ENCODE measurements around the gene SH3TC2. TPM values are rescaled to one million over a fixed set of nuclear protein-coding genes. Genes with fewer than 3 reads are reported as not detected.

Gene SH3TC2
- total RNA-seq, 4 donors from 2014 or later = 0.29 to 3.5 (median 2.1) TPM

GRCh38 chr5:149036168-149036567 lies 26.7 kb downstream of the SH3TC2 start:
- no peaks in the 10 kb centered on the region for H3K36me3 ChIP-seq
- no peaks in the 10 kb centered on the region for H3K9me3 ChIP-seq
- no peaks in the 10 kb centered on the region for H3K4me1 ChIP-seq
- no peak overlapping the region for H3K27ac ChIP-seq
- DNase-seq = no peak
- intact Hi-C loops (cut with DNase I; ENCODE audit: low total_unique reads) = no loop called here
- TF ChIP-seq POLR2A (IDR thresholded peaks at IDR 0.05) = no peak
- TF ChIP-seq, protein P1, sequence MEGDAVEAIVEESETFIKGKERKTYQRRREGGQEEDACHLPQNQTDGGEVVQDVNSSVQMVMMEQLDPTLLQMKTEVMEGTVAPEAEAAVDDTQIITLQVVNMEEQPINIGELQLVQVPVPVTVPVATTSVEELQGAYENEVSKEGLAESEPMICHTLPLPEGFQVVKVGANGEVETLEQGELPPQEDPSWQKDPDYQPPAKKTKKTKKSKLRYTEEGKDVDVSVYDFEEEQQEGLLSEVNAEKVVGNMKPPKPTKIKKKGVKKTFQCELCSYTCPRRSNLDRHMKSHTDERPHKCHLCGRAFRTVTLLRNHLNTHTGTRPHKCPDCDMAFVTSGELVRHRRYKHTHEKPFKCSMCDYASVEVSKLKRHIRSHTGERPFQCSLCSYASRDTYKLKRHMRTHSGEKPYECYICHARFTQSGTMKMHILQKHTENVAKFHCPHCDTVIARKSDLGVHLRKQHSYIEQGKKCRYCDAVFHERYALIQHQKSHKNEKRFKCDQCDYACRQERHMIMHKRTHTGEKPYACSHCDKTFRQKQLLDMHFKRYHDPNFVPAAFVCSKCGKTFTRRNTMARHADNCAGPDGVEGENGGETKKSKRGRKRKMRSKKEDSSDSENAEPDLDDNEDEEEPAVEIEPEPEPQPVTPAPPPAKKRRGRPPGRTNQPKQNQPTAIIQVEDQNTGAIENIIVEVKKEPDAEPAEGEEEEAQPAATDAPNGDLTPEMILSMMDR (IDR thresholded peaks at IDR 0.05) = no peak
- no peaks in the 10 kb centered on the region for H3K27me3 ChIP-seq
- H3K4me3 ChIP-seq = no peak overlapping the region

DNA sequence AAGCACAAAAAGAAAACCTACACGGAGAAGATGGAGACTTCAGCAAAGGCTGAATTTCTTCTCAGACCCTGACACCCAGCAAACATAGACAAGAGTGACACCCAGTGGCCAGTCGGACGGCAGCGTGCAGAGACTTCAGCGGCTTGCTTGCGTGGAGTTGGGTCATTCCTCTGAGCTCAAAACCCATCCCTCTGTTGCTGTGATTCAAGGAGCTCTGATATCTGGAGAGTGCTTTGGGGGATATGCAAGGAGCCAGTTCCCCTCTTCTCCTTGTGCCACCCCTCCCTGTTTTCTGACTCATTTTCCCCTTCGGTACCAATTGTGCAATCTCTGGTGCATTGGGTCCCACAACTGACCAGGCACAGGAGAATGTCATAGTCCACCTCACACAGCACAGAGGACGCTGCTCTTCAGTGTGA lies 27.5 kb downstream of the SH3TC2 start:
- TF ChIP-seq, protein P1 (IDR thresholded peaks at IDR 0.05) = peak; percentile 66 to 72 (median 69)
- no peak for TF ChIP-seq POLR2A (IDR thresholded peaks at IDR 0.05)
- H3K9me3 ChIP-seq = no peaks in the 10 kb centered on the region
- no peaks in the 10 kb centered on the region for H3K27me3 ChIP-seq
- intact Hi-C loops (cut with DNase I; ENCODE audit: low total_unique reads) = no loop called here
- H3K36me3 ChIP-seq = no peaks in the 10 kb centered on the region
- no peak overlapping the region for H3K27ac ChIP-seq
- H3K4me1 ChIP-seq = no peaks in the 10 kb centered on the region
- H3K4me3 ChIP-seq = no peak overlapping the region
- DNase-seq = peak; percentile 47 to 64

DNA sequence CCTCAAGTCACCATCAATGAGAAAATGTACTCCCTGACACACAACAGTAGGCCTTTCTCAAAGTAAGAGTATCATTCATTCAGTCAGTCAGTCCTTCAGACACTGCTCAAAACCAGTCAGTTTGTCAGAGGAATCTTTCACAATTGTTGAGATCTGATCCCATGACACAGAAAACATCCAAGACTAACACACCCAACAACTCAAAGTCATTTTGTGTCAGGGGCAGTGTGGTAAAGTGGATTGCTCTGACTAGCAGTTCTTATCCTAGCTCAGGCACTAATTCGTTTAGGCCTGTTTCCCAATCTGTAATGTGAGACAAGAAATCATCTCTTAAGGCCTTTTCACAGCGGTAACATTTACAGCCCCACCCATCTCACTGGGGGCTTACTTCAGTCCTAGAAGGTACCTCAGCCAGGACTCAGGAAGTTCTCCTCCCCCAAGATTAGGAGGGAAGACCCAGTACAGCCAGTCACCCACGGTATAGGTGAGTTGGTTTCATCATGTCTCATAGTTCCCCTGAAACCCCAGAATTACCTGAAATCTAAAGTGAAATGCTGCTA lies 31.9 kb downstream of the SH3TC2 start:
- H3K4me1 ChIP-seq = no peaks in the 10 kb centered on the region
- H3K9me3 ChIP-seq = no peaks in the 10 kb centered on the region
- no peaks in the 10 kb centered on the region for H3K27me3 ChIP-seq
- no peaks in the 10 kb centered on the region for H3K36me3 ChIP-seq
- intact Hi-C loops (cut with DNase I; ENCODE audit: low total_unique reads) = no loop called here
- TF ChIP-seq, protein P1 (IDR thresholded peaks at IDR 0.05) = no peak
- TF ChIP-seq POLR2A (IDR thresholded peaks at IDR 0.05) = no peak
- DNase-seq = no peak
- H3K27ac ChIP-seq = no peak overlapping the region
- H3K4me3 ChIP-seq = no peak overlapping the region

DNA sequence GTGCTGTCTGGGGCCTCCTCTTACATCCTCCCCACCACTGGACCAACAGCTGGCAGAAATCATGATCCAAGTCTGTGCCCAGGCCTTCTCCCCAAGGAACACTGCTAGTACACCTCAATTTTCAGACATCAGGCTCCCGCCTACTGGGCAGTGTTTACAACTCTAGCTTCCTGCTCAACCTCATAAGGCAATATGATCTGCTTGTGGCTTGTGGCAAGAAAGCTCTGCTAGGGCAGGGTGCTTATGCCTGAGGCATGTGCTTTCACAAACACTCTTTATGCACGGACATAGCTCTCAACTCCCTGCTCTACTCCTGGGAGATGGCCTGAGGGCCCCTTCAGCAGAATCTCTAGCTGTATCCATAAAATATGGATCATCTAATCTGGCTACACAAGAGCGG lies 32.5 kb downstream of the SH3TC2 start:
- no peaks in the 10 kb centered on the region for H3K9me3 ChIP-seq
- no peaks in the 10 kb centered on the region for H3K4me1 ChIP-seq
- H3K36me3 ChIP-seq = no peaks in the 10 kb centered on the region
- no peak overlapping the region for H3K27ac ChIP-seq
- no peak for DNase-seq
- H3K27me3 ChIP-seq = no peaks in the 10 kb centered on the region
- intact Hi-C loops (cut with DNase I; ENCODE audit: low total_unique reads) = no loop called here
- no peak overlapping the region for H3K4me3 ChIP-seq
- TF ChIP-seq, protein P1 (IDR thresholded peaks at IDR 0.05) = no peak
- no peak for TF ChIP-seq POLR2A (IDR thresholded peaks at IDR 0.05)

GRCh38 chr5:149028984-149029383 lies 33.9 kb downstream of the SH3TC2 start:
- Histone ChIP-seq H3K4me3 (no peak overlapping the region), H3K36me3 (no peaks in the 10 kb centered on the region), H3K27ac (no peak overlapping the region), H3K27me3 (no peaks in the 10 kb centered on the region), H3K4me1 (no peaks in the 10 kb centered on the region), H3K9me3 (no peaks in the 10 kb centered on the region)
- intact Hi-C loops (cut with DNase I; ENCODE audit: low total_unique reads) = no loop called here
- DNase-seq = no peak
- TF ChIP-seq, protein P1 (IDR thresholded peaks at IDR 0.05) = no peak
- TF ChIP-seq POLR2A (IDR thresholded peaks at IDR 0.05) = no peak
